SH-SY5Y (cell line): ENCODE data around the gene LDHA.

Experiments used
- GATA2 ChIP-seq: IDR thresholded peaks from 2 replicates; pipeline ENCODE4 v1.6.1; 2011; ENCODE audit warnings: mild to moderate bottlenecking, low read depth, low read length
- GATA3 ChIP-seq: IDR thresholded peaks from 2 replicates; pipeline ENCODE4 v1.6.1; 2011; ENCODE audit warnings: low read depth, mild to moderate bottlenecking, low read length, moderate library complexity

- TF ChIP-seq GATA3: no peak
- no peak for TF ChIP-seq GATA2
These were observed 29.8 kb upstream of the LDHA start for GRCh38 chr11:18364495-18365073.
